OCI-LY1 (cell line): ENCODE data around the gene TCERG1L.

Source experiments
- CTCF ChIP-seq: fragments of 200-600 bp; sonication (generic), shearing (Covaris generic); IDR thresholded peaks from 2 replicates; pipeline ENCODE4 v1.5.1; 2017; ENCODE audit warnings: mild to moderate bottlenecking, antibody characterized with exemption, low read length, moderate library complexity, mixed read lengths
- EZH2 ChIP-seq: fragments of 200-600 bp; sonication (generic), shearing (Covaris generic); IDR thresholded peaks from 2 replicates; pipeline ENCODE4 v1.8.0; 2017; ENCODE audit warnings: borderline replicate concordance, mixed run types, mild to moderate bottlenecking, antibody characterized with exemption, low read length, moderate library complexity, mixed read lengths

GRCh38 chr10:131172433-131172832 lies 139.1 kb downstream of the TCERG1L start:
- TF ChIP-seq CTCF = no peak
- no peak for TF ChIP-seq EZH2
